ENCODE results near the gene HNRNPH2.

DNA sequence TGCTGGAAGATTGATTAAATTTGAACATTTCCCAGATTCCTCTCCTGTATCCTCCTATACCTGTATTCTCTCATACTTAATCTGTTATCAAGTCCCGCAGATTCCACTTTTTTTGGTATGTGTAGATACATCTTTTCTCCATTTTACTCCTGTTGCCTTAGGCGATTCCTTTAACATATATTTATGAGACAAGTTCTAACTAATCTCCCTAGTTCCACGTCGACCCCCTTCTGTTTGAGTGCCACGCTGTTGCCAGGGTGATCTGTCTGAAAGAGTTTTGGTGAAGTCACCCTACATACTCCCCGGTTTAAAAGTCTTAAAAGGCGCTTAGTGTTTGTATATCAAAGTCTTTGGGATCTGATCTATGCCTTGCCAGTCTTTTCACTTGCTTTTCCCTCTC is 2.4 kb downstream of the HNRNPH2 start:
- TF ChIP-seq CTCF (IDR thresholded peaks at IDR 0.05; ENCODE audit: low read length) = no peak
- no peak for TF ChIP-seq EZH2 (optimal IDR thresholded peaks at IDR 0.05; ENCODE audit: low read depth, low read length)
- no peak for TF ChIP-seq EZH2phosphoT487 (IDR thresholded peaks at IDR 0.05; ENCODE audit: low read length)

All from MM.1S (cell line).